SKM-1 treated with dmso at 0.1 percent for 144 hours (cell line): Measurements from ENCODE around the gene FYN.
A peak's percentile ranks its signal among the peaks of the same experiment; 100 is the strongest.
"Not testable (repeated sequence)": the region's sequence is repeated elsewhere in the genome, so short reads cannot be mapped to it uniquely, and the experiment has no call there.

Source experiments
- DNase-seq: peaks from one replicate; lab custom pipeline; 2025; ENCODE audit not compliant: unreplicated experiment; lab: John Stamatoyannopoulos, UW

The FYN gene

DNA sequence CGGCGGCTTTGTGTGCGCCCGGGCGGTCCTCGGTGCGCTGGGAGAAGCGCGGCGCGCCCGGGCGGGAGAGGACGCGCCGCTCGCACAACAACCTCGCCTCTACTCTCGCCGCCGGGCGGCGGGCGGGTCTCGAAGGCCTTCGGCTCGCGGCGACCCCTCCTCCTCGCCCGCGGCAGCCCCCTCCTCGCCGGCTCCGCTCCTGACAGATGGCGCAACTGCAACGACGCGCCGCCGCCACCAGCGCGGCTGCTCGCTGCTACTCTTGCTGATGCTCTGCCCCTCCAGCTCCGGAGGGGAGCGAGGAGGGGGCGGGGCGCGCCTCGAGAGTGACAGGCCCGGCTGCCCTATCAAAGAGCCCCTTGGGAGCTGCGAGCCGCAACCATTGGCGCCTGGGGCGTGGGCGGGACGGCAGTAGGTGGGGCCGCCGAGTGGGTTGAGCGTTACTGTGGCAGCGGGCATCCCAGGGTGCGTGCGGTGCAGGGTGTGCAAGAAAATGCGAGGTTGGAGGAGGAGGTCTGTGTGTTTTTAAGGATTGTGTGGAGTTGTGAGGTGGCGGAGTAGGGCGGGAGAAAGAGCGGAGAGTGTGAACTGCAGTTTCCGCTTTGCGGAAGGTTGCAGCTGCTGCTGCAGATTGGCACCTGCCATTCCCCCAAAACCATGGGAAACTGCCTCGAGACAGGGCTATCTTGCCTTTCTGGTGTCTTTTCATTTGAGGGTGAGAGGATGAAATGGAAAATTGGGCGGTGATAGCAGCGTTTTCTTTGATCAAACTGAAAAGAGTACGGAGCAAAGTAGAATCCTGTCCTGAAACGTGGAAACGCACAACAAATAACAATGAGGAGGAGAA, at the start of gene FYN:
Gene FYN (minus strand): TSS at position 275 of the 847 bp plus-strand sequence. CDS start 153,401 bp downstream, outside the sequence.
- DNase-seq = peak; percentile 92

DNA sequence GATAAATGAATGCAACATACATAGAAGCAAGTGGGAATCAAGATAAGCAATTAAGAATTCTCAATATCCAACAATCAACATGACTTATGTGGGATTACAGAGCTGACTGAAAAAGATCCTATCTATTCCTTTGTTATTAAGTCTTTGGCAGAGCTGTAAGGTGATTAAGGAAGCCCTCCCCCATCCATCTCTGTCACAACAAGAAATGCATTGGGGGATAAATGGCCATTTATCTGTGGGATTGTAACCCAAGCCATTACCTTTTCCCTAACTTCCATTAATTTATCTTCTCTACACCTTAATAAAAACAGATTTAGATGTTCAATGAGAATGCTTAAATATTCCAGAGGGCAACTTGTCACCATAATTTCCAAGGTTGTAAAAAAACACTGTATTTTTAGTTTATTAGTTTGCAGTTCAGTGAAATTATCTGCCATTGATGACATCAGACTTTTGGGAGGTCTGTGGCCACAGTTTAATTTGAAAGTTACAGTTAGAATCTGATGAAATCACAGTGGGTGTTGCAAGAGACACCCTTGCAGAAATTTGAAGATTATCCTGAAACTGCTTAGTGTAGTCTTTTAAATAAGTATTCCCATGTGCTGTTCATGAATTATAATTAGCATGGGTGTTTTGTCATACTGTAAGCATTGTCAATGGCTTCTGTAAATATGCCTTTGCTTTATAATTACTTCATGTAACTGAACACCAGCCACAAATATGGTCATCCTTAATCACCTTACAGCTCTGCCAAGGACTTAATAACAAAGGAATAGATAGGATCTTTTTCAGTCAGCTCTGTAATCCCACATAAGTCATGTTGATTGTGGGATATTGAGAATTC, 49.4 kb upstream of the FYN start:
- peak; percentile 32 for DNase-seq

DNA sequence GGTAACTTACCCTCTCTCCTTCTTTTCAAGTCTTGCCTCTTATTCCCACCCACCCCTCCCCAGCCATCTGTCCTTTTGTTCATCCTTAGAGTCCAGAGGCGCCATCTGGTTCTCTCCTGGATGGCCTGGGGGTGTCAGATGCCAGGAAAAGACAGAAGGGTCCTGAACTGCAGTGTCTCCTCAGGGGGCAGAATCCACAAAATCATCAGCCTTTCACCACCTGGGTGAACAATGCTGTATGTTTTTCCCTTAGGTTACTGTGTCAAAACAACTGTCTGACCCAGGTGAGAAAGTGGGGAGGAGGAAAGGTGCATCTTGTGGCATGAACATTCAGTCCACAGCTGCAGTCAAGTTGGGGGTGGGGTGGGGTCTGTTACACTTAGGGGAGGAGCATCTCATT, 47.9 kb upstream of the FYN start:
- no peak for DNase-seq

DNA sequence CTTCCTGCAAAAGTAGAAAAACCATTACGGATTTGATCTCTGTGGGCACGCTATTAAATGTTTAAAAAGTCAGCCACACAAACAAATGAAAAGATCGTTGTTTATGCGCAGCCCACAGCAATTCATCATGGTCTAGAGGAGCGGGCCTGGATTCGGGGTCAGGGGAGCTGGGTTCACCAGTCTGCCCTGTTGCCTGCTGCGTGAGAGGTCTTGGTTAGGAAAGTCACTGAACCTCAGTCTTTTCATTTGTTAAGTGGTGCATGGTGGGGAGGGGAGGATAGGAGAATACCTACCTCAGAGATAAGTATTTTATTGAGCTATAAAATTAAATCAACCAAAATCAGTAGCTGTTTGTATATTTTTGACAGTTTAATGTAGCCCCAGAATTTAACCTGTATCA, 47.3 kb upstream of the FYN start:
- DNase-seq = no peak

DNA sequence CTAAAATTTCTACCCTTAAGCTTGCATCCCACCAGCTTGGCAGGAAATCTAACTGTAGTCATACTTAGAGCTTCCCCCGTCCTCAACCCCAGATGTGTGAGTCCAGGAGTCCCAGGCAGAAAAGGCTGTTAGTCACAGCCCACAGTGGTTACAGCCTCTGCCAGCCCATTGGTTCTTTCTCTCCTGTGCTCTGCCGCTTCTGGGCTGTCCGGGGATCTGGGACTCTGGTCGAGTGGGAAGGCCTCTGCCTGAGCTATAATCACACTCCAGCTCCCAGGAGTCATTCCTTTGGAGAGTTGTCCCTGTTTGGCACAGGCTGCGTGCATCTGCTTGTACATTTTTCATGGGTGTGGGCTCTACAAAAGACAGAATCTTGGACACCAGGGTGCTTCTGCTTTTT, 45.6 kb upstream of the FYN start:
- DNase-seq = no peak

DNA sequence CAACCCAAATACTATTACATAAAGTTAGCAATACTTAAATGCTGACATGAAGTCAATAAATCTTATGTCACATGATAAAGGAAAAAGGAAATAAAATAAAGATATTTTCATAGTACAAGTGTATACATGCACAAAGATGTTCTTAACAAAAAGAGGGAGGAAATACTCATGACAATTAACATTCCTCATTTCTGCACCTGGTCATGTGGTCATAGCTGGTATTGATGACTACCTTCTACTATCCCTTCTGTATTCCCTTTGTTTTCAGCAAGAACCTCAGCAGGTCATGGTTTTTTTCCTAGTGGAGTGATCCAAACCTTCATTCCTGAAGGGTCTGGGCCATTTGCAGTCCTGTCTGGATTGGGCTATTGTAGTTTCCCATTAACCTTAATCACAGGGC, 43.5 kb upstream of the FYN start:
- DNase-seq = no peak

DNA sequence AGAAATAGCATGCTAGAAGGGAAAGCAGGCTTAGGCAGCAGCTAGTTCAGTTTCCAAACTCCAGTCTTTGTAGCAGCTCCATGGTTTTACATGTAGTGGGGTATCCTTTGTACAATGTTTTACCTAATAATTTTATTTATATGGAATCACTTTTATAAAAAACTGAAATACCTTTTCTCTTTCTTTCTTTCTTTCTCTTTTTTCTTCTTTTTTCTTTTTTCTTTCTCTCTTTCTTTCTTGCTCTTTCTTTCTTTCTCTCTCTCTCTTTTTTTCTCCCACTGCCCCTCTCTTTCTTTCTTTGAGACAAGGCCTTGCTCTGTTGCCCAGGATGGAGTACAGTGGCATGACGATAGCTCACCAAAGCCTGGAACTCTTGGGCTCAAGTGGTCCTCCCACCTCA, 41.4 kb upstream of the FYN start:
- DNase-seq = no peak

DNA sequence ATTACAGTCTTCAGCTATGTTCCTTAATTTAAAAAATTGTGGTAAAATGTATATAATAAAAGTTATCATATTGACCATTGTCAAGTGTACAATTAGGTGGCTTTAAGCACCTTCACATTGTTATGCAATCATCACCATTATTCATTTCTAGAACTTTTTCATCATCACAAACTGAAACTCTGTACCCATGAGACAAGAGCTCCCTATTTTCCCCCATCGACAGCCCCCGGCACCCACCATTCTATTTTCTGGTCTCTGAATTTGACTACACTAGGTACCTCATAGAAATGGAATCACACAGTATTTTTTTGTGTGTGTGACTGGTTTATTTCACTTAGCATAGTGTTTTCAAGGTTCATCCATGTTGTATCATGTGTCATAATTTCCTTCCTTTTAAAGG, 39.7 kb upstream of the FYN start:
- DNase-seq = no peak

DNA sequence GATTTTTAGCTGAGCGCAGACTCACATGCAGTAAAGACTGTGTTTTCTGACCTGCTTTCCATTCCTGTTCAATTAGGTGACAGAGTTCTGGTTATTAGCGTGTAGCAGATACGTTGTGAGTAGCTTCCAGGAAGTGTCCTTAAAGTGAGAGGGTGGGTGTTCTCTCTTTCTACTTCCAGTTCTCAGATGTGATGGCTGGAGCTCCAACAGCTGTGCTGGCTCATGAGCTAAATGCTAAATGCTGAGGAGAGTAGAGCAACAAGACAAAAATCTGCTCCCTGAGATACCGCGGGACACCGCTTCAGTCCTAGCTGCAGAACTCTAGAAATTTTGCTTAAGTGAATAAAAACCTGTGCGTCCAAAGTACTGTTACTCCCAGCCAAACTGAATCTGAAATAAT, 38.2 kb upstream of the FYN start:
- no peak for DNase-seq

DNA sequence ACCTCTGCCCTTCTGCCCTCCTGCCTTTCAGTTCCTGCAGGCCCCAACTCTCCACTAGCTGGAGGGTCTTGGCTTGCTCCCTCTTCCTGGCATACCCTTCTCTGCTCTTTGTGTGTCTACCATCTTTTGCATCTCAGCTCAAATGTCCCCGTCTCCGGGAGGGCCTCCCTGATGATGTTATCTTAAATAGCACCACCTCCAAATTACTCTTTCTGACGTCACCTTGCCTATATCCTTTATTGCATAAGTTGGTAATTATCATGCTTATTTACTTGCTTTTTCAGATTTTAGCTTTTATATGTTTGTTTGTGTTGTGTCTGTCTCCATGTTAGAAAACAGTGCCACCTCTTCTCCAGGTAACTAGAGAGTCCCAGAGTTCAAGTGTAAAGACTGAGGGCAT, 36.0 kb upstream of the FYN start:
- no peak for DNase-seq

DNA sequence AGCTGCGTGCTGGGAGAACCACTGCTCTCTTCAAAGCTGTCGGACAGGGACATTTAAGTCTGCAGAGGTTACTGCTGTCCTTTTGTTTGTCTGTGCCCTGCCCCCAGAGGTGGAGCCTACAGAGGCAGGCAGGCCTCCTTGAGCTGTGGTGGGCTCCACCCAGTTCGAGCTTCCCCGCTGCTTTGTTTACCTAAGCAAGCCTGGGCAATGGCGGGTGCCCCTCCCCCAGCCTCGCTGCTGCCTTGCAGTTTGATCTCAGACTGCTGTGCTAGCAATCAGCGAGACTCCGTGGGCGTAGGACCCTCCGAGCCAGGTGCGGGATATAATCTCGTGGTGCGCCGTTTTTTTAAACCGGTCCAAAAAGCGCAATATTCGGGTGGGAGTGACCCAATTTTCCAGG, 35.1 kb upstream of the FYN start:
- DNase-seq = not testable (repeated sequence)

DNA sequence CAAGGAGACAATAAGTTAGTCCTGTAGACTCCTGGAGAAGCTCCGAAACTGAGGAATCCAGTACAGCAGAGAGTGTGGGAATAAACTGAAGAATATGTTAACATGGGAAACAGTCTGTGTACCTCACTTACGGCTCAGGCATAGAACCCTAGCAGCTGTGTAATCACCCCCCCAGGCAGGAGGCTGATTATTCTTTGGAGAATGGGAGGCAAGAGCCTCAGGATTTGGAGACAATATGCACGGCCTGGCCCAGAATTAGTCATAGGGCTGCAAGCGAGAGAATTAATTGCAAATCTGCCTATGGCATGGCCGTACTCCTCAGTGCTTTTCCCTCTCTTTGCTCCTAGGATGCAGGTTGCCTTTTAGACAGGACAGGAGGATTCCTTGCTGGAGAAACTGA, 27.5 kb upstream of the FYN start:
- no peak for DNase-seq

DNA sequence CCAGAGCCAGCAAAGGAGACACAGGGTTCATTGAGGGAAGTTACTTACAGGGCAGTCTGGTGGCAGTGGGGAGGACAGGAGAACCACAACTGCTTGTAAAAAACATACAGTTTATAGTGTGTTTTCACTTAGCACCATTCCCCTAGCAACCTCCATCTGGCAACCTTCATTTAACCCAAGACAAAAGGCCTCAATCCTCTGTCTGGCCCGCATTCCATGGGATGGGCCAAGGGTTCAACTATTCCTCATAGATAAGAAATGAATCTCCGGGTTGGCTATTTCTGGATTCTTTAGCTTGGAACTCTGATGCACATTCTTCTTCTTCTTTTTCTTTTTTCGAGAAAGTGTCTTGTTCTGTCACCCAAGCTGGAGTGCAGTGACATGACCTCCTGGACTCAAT, 26.3 kb upstream of the FYN start:
- DNase-seq = no peak

DNA sequence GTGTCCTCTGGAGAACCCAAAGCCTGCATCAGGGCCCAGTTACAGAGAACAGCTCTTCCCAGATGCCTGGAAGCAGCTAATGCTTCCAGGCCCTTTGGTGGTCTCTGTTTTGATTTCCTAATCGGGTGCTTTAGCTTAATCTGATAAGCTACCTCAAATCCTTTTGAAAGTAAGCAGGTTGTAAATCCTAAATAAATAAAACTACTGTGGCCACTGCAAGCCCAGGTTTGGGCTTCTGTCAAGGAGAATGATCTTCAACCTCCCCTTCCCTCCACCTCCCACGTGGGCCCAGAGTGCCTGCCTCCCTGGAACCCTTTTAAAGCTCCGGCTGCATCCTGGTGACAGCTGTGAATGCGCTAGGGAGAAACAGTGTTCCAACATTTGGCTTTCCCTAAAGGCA, 25.2 kb upstream of the FYN start:
- no peak for DNase-seq

DNA sequence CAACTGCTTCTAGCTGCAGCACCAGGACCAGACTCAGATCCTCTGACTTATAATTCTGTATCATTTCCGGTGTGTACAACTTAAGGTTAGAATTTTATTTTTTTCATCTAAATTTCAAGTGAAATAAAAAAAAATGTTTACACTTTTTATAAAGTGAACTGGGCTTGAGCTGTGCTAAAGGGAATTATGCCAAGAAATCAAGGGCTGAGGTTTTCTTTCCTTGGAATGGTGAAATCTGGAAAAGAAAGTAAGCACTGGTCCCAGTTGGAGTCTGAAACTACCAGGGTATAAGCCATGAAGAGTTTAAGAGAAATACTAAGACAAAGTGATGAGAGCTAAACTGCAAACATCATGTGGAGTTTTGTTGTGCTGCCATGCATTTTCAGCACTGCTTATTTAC, 21.7 kb upstream of the FYN start:
- no peak for DNase-seq

DNA sequence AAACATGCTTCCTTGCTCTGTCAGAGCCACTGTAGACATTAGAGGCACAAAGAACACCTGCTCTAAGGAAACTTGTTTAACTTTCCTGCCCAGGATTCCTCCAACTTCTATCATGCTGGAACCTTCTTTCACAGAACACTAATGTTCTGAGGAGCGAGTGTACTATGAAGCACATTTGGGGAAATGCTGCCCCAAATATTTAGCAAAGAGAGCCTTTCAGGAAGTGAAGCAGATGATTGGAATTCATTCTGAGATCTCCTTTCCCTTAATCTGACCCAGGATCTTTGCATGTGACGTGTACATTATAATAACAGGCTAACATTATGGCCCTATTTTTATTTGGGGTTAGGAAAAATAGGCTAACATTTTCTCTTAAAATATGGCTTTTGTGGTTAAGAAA, 21.0 kb upstream of the FYN start:
- no peak for DNase-seq

DNA sequence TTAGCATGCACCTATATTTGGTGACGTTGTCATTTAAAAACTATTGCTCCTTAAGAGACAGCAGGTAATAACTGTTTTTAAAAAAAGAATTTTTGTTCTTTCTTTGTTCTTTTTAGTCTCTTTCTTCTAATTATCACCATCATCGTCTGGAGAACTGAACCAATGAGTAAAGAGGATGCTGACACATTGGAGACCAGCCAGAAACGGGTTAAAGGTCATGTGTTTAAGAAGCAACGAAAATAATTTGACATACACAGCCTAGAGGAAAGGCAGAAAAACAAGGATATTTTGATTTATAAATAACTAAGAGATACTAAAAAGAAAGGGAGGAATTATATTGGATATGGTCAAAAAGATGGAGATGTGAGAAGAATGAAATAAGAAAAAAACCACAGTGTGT, 19.2 kb upstream of the FYN start:
- DNase-seq = no peak

DNA sequence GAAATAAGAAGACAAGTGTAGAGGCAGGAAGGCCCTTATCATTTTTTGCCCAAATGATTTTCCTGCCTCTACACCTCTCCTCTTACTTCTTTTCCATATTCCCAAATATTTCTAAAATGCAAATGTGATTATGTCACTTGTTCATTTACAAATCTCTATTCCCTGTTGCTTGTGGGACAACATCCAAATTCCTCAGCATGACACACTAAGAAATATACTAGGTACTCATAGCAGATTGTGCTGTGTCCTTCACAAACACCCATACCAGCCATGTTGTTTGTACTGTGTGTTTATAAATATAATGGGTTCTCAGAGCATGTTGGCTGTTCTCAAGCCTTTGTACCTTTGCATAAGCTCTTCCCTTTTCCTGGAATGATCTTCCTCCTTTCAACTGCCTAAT, 17.7 kb upstream of the FYN start:
- no peak for DNase-seq

DNA sequence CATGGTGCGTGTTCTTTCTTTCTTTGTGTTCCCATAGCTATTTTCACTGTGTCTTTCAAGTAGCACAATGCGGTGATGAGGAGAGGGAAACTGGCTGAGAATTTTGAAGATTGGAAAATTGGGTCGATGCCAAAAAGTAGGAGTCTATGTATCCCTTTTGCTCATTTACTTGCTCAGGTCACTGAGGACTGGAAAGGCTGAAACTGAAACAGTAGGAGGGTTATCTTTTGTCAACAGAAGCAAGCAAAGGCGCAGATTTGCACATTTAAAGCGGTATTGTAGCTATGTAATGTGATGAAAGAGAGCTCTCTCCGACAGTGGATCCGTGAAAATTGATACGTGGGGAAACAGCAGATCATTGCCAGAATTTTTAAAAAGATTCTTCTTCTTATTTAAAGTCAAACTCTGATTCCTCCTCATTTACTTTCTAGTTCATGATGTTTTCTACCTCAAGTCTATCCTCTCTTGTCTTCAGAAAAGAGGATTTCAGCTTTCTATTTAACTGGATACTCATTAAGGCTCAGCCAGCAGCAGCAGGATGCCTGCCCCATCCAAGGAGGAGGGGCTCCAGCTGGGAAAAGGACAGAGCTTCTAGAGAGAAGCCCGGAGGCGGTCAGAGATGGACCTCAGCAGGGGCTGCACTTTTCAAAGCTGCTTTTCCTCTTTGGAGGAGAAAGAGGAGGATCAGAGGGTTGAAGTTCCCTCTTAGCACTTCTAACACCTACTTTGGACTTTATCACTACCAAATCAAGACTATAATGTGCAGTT, 15.9 kb upstream of the FYN start:
- DNase-seq = no peak

DNA sequence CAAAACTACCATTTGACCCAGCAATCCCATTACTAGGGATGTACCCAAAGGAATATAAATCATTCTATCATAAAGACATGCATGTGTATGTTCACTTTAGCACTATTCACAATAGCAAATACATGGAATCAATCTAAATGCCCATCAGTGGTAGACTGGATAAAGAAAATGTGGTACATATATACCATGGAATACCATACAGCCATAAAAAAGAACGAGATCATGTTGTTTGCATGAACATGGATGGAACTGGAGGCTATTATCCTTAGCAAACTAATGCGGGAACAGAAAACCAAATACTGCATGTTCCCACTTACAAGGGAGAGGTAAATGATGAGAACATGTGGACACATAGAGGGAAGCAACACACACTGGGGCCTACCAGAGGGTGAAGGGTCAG, 13.5 kb upstream of the FYN start:
- not testable (repeated sequence) for DNase-seq

DNA sequence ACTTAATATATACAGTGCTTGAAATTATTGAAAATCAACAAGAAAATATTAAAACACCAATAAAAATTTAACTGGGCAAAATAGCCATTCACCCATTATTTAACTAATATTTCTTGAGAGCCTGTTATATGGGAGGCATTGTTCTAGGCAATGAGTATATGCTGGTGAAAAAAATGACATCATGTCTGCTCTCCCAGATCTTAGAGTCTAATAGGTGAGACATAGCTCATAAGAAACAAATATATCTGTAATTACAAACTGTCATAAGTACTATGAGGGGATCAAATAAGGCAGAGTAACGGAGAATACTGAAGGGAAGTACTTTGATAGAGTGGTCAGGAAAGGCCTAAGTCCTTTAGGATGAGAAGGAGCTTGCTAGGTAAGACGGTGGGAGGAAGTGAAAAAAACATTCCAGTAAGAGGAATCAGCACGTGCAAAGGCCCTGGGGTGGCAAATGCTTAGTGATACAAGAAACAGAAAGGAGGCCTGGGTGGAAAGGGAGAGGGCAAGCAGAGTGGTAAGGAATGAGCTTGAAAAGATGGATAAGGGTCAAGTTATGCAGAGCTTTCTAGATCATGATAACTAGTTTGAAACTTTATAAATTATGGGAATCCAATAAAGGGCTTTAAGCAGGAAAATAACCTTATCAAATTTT, 12.2 kb upstream of the FYN start:
- no peak for DNase-seq
